ENCODE measurements around the gene PPIF.

The PPIF gene

GRCh38 chr10:79390057-79390456, 42.8 kb downstream of the PPIF start:
- DNase-seq = no peak

DNA sequence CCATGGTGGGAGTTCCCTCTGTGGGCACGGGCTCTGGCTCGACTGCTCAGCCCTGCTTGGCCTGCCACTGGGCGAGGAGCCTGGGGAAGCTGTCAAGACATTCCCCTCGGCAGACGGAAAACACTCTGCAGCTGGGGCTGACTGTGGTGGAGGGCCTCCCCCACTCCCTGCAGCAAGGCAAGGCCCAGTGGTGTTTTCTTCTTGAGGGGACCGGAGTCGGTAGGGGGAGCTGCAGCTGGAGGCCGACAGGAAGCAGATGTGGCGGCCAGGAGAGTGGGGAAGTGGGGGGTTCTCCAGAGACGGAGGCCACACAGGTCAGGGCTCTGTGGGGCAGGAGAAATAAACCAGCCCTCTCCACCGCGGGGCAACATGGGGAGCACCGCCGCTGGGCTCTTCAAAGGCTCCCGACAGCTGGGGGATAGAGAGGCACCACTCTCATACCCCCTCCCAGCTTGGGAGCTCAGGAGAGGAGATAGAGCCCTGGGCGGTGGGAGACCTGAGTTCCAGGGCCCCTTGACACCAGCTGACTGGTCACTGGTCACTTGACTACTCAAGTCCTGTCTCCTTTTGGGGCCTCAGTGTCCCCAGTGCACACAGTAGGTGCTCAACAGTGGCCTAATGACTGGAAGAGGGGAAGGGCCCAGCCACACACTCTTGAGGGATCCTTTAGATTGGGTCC, 43.4 kb downstream of the PPIF start:
- DNase-seq = no peak

- DNase-seq = no peak
Measured at GRCh38 chr10:79391231-79392019, 44.2 kb downstream of the PPIF start.

- no peak for DNase-seq
Measured at GRCh38 chr10:79392020-79392398, 44.7 kb downstream of the PPIF start.

DNA sequence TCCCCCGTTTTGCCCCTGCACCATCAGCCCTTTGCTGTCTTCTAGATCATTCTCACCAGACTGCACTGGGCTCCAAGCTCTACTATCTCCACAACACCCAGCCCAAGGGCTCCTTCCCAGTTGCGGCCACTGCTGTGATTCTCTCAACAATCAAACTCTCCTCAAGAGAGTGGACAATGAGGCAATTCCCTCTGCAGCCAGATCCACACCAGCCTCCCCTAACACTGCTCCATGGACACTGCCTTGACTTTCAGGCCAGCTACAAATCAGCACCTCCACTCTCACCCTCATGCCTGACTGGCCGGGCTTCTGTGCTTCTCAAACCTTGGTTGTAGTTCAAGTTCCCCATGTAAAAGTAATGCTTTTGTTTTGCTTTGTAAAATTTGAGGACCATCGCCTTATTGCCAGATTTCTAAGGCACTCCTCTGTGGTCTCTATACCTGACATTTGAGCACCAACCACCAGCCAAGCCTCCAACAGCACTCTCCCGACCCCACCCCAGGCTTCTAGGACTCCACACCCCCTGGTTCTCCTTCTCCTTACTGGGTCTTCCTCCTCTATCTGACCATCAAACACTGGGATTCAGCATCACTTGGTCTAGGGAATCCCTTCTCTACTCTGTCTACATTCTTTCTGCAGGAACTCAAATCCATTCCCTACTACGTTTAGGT, 45.4 kb downstream of the PPIF start:
- DNase-seq = no peak

DNA sequence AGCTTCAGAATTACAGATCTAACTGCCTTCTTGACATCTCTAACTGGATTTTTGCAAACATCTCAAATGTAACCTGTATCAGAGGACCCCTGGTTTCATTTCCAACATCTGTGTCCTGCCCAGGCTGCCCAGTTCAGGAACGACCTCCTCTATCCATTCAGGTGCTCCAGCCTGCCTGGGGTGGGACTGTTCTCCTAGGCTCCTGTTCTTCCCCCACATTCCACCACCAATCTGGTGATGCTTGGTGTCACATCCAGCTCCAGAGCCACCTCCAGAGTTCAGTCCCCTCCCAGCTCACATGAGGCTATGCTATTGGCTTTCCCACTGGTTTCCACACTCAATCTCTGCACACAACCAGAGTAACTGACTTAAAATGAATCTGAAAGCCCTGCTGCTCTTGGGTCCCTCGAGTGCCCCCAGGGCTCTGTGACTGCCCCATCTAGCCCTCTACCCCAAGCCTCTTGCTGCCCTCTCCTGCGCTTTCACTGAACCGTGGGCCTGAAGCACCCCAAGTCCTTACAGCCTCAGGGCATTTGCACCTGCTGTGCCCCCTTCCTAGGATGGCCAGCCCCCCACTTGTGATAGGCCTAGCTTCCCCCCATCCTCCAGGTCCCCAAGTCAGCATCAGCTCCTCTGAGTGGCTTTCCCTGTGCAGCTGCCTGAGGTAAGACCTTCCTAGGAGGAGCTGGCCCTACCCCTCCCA, 46.1 kb downstream of the PPIF start:
- DNase-seq = no peak

- DNase-seq = no peak
Measured at GRCh38 chr10:79393924-79394610, 46.8 kb downstream of the PPIF start.

GRCh38 chr10:79394664-79395063, 47.4 kb downstream of the PPIF start:
- no peak for DNase-seq

- DNase-seq = no peak
Measured at GRCh38 chr10:79396520-79396919, 49.3 kb downstream of the PPIF start.

GRCh38 chr10:79397051-79397450, 49.8 kb downstream of the PPIF start:
- no peak for DNase-seq

- no peak for DNase-seq
Measured at GRCh38 chr10:79397575-79398303, 50.5 kb downstream of the PPIF start.

GRCh38 chr10:79398642-79399041, 51.4 kb downstream of the PPIF start:
- no peak for DNase-seq

GRCh38 chr10:79399223-79399831, 52.1 kb downstream of the PPIF start:
- DNase-seq = no peak

DNA sequence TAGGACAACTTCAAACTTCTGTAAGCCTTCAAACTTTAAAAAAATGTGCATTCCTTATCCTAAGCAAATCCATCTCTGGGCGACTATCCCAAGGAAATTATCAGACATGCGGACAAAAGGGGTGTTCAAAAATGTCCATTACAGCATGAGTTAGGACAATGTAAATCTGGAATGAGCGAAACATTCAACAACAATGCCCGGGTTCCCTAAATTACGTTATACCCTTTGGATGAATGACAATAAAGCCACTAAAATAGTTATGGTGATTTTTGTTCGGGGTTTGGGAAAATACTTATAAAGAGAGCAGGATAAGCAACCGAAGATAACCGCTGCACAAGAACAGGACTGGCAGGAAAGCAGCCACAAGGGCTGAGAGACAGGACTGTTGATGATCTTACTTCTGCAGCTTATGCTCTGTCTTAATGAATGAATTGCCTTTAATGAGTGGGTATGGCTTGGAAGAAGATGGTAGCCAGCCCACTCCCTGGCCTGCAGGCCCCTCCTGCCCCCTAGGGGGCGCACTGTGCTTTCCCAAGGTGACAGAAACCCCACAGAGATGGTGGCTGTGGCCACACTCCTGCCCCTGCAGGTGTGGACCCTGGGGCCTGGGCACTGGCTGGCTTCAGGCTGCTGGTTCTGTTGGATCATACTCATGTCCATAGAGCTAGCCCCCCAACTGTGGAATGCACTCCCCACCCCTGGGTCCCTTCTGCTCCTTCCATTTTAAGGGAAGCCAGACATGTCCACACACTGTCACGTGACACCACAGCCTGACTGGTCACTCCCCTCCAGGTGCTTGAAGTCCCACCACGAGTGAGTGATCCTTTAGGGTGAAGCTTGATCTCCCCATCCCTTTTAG, 53.1 kb downstream of the PPIF start:
- no peak for DNase-seq

GRCh38 chr10:79401015-79401921, 54.0 kb downstream of the PPIF start:
- DNase-seq = no peak

- DNase-seq = no peak
Measured at GRCh38 chr10:79402625-79402946, 55.3 kb downstream of the PPIF start.

- DNase-seq = no peak
Measured at GRCh38 chr10:79402951-79403350, 55.7 kb downstream of the PPIF start.

- DNase-seq = no peak
Measured at GRCh38 chr10:79403441-79404230, 56.4 kb downstream of the PPIF start.

- DNase-seq = no peak
Measured at GRCh38 chr10:79404231-79404609, 57.0 kb downstream of the PPIF start.
